Esophagus muscularis mucosa (tissue), 3 donors: ENCODE results near the gene SPDYE16.
"Not testable (repeated sequence)": the region's sequence is repeated elsewhere in the genome, so short reads cannot be mapped to it uniquely, and the experiment has no call there.

Experiments used
- POLR2A ChIP-seq: fragments of 450-650 bp; IDR thresholded peaks from one replicate; pipeline ENCODE4 v1.6.1; 2017; ENCODE audit warnings: antibody characterized with exemption, moderate library complexity, mild to moderate bottlenecking, low read depth
- TF ChIP-seq, protein P1 (sequence below), 3 experiments: fragments of 200-600 bp in 2 of 3; fragments of 450-650 bp in 1 of 3; sonication (generic) in 2 of 3; IDR thresholded peaks; one replicate each; pipeline ENCODE4 v1.5.1; 2017 to 2019; ENCODE audit warnings: antibody characterized with exemption in 3 of 3, mild to moderate bottlenecking in 2 of 3, moderate library complexity in 1 of 3

GRCh38 chr7:76502836-76503235 lies 40.3 kb downstream of the SPDYE16 start:
- TF ChIP-seq POLR2A: not testable (repeated sequence)
- TF ChIP-seq, protein P1, sequence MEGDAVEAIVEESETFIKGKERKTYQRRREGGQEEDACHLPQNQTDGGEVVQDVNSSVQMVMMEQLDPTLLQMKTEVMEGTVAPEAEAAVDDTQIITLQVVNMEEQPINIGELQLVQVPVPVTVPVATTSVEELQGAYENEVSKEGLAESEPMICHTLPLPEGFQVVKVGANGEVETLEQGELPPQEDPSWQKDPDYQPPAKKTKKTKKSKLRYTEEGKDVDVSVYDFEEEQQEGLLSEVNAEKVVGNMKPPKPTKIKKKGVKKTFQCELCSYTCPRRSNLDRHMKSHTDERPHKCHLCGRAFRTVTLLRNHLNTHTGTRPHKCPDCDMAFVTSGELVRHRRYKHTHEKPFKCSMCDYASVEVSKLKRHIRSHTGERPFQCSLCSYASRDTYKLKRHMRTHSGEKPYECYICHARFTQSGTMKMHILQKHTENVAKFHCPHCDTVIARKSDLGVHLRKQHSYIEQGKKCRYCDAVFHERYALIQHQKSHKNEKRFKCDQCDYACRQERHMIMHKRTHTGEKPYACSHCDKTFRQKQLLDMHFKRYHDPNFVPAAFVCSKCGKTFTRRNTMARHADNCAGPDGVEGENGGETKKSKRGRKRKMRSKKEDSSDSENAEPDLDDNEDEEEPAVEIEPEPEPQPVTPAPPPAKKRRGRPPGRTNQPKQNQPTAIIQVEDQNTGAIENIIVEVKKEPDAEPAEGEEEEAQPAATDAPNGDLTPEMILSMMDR (IDR thresholded peaks at IDR 0.05): not testable (repeated sequence)
